HCT116 (cell line): Measurements from ENCODE around the gene SUSD6. TPM values are rescaled to one million over a fixed set of nuclear protein-coding genes. Genes with fewer than 3 reads are reported as not detected.

ENCODE experiments used
- ATAC-seq: fragments of 200-7000 bp; cut with Tn5 transposase; 2 replicates; pipeline ENCODE4 v1.9.1; 2020; ENCODE audit warnings: mild to moderate bottlenecking, moderate library complexity
- BruUV-seq: library from RNA; stranded (reverse); fragments of 400-500 nt; replicated peaks from 2 replicates; lab custom pipeline; 2021; lab: Mats Ljungman, UMichigan
- CTCF ChIA-PET: fragments of 300-600 bp; sonication (Branson Sonifier 250); formaldehyde crosslinking; loops from one replicate; lab custom pipeline; 2021; ENCODE audit warnings: antibody characterized with exemption; lab: Charles Lee
- POLR2A ChIA-PET: fragments of 300-600, 350-600 bp; sonication (Branson Sonifier 250); formaldehyde crosslinking; loops from one replicate; lab custom pipeline; 2021; ENCODE audit warnings: antibody characterized with exemption; lab: Charles Lee
- RAD21 ChIA-PET, 2 experiments: fragments of 300-600 bp; sonication (Branson Sonifier 250); formaldehyde crosslinking; loops; one replicate each; lab custom pipeline; 2023; ENCODE audit warnings: low total read pairs in 2 of 2; ENCODE audit not compliant: uncharacterized antibody in 2 of 2, unreplicated experiment in 2 of 2, low non-redundant PET in 1 of 2; lab: Charles Lee
- DNase-seq: peaks from one replicate; pipeline ENCODE4 v3.0.0-alpha.2; 2010; ENCODE audit warnings: low read depth, low spot score
- H2AFZ ChIP-seq: fragments of 200-600 bp; shearing (Covaris generic), sonication (generic); 2 replicates; pipeline ENCODE4 v1.6.1; 2017; ENCODE audit warnings: low read depth, mixed run types, mixed read lengths, antibody characterized with exemption, low read length; ENCODE audit not compliant: poor library complexity, severe bottlenecking
- H3K27ac ChIP-seq: 2 replicates; pipeline ENCODE4 v1.5.1; 2012; ENCODE audit warnings: low read depth, low read length
- H3K27me3 ChIP-seq: fragments of 200-600 bp; sonication (generic); 2 replicates; pipeline ENCODE4 v1.6.1; 2016; ENCODE audit warnings: mixed run types, low read length, mixed read lengths; ENCODE audit not compliant: insufficient read depth
- H3K36me3 ChIP-seq, 2 experiments: fragments of 200-500 bp in 1 of 2; fragments of 200-600 bp in 1 of 2; sonication (Bioruptor generic) in 1 of 2; sonication (generic) in 1 of 2; 2 replicates each; pipeline versions ENCODE4 v1.5.1 to v1.6.1; 2014 to 2016; ENCODE audit warnings: low read length in 2 of 2, inconsistent platforms in 1 of 2, mixed read lengths in 1 of 2, mixed run types in 1 of 2; ENCODE audit not compliant: insufficient read depth in 2 of 2, control insufficient read depth in 1 of 2
- H3K4me1 ChIP-seq, 2 experiments: fragments of 200-600 bp in 1 of 2; sonication (generic) in 1 of 2; 2 replicates each; pipeline versions ENCODE4 v1.5.1 to v1.6.1; 2012 to 2017; ENCODE audit warnings: low read length in 2 of 2, inconsistent platforms in 1 of 2, mild to moderate bottlenecking in 1 of 2, mixed read lengths in 1 of 2, mixed run types in 1 of 2, moderate library complexity in 1 of 2; ENCODE audit not compliant: insufficient read depth in 2 of 2, control insufficient read depth in 1 of 2
- H3K4me2 ChIP-seq: fragments of 200-600 bp; sonication (generic); 2 replicates; pipeline ENCODE4 v1.6.1; 2017; ENCODE audit warnings: mixed run types, low read length, mixed read lengths
- H3K4me3 ChIP-seq, 2 experiments: fragments of 200-600 bp in 1 of 2; sonication (generic) in 1 of 2; replicated peaks in 1 of 2; 2 replicates each; pipeline ENCODE4 v1.5.1; 2011 to 2016; ENCODE audit warnings: low read length in 2 of 2, control low read depth in 1 of 2, low read depth in 1 of 2, mild to moderate bottlenecking in 1 of 2, mixed read lengths in 1 of 2, mixed run types in 1 of 2
- H3K79me2 ChIP-seq: fragments of 200-600 bp; sonication (generic); 2 replicates; pipeline ENCODE4 v1.6.1; 2017; ENCODE audit warnings: mild to moderate bottlenecking, mixed run types, low read length, moderate library complexity, mixed read lengths; ENCODE audit not compliant: insufficient read depth
- H3K9ac ChIP-seq: fragments of 200-600 bp; sonication (generic); 2 replicates; pipeline ENCODE4 v1.6.1; 2016; ENCODE audit warnings: low read length, mixed read lengths
- H3K9me2 ChIP-seq: fragments of 200-600 bp; sonication (generic), shearing (Covaris generic); 2 replicates; pipeline ENCODE4 v1.6.1; 2017; ENCODE audit warnings: mixed run types, mild to moderate bottlenecking, moderate library complexity; ENCODE audit not compliant: insufficient read depth
- H3K9me3 ChIP-seq, 2 experiments: fragments of 200-500 bp in 1 of 2; fragments of 200-600 bp in 1 of 2; sonication (Bioruptor generic) in 1 of 2; sonication (generic) in 1 of 2; 2 replicates each; pipeline ENCODE4 v1.6.1; 2014 to 2017; ENCODE audit warnings: low read length in 2 of 2, mixed read lengths in 2 of 2, inconsistent platforms in 1 of 2, low read depth in 1 of 2, mild to moderate bottlenecking in 1 of 2, mixed run types in 1 of 2, moderate library complexity in 1 of 2; ENCODE audit not compliant: control insufficient read depth in 1 of 2, insufficient read depth in 1 of 2
- H4K20me1 ChIP-seq: fragments of 200-600 bp; sonication (generic), shearing (Covaris generic); 2 replicates; pipeline ENCODE4 v1.6.1; 2017; ENCODE audit warnings: mixed run types, mild to moderate bottlenecking, moderate library complexity; ENCODE audit not compliant: insufficient read depth
- CBX3 ChIP-seq: IDR thresholded peaks from 2 replicates; pipeline ENCODE4 v1.6.1; 2012; ENCODE audit warnings: low read depth
- EGR1 ChIP-seq: IDR thresholded peaks from 2 replicates; pipeline ENCODE4 v1.6.1; 2012; ENCODE audit warnings: low read depth
- ELF1 ChIP-seq: IDR thresholded peaks from 2 replicates; pipeline ENCODE4 v1.6.1; 2012; ENCODE audit warnings: low read depth, borderline replicate concordance
- EZH2 ChIP-seq: fragments of 200-600 bp; sonication (generic); IDR thresholded peaks from 2 replicates; pipeline ENCODE4 v1.6.1; 2017; ENCODE audit warnings: antibody characterized with exemption, mixed run types
- EZH2phosphoT487 ChIP-seq: fragments of 200-600 bp; IDR thresholded peaks from 2 replicates; pipeline ENCODE4 v1.6.1; 2018; ENCODE audit warnings: antibody characterized with exemption, borderline replicate concordance
- FOSL1 ChIP-seq: IDR thresholded peaks from 2 replicates; pipeline ENCODE4 v1.6.1; 2012; ENCODE audit warnings: low read depth
- JUND ChIP-seq: IDR thresholded peaks from 2 replicates; pipeline ENCODE4 v1.6.1; 2012
- POLR2AphosphoS5 ChIP-seq: IDR thresholded peaks from 2 replicates; pipeline ENCODE4 v1.6.1; 2011; ENCODE audit warnings: mild to moderate bottlenecking, low read depth, low read length, moderate library complexity
- SP1 ChIP-seq: IDR thresholded peaks from 2 replicates; pipeline ENCODE4 v1.6.1; 2012; ENCODE audit warnings: low read depth
- TCF7L2 ChIP-seq: IDR thresholded peaks from 2 replicates; pipeline ENCODE4 v1.7.0; 2011; ENCODE audit warnings: borderline replicate concordance, inconsistent platforms; ENCODE audit not compliant: insufficient read depth, insufficient read length; ENCODE audit errors: extremely low read depth
- YY1 ChIP-seq: IDR thresholded peaks from 2 replicates; pipeline ENCODE4 v1.6.1; 2011; ENCODE audit warnings: low read length, low read depth, moderate library complexity, mild to moderate bottlenecking; ENCODE audit not compliant: insufficient replicate concordance; ENCODE audit errors: extremely low read depth
- ZBTB33 ChIP-seq: IDR thresholded peaks from 2 replicates; pipeline ENCODE4 v1.6.1; 2011; ENCODE audit warnings: mild to moderate bottlenecking, low read length, moderate library complexity; ENCODE audit not compliant: insufficient replicate concordance; ENCODE audit errors: extremely low read depth
- ZFX ChIP-seq: fragments of 450-650 bp; IDR thresholded peaks from 2 replicates; pipeline ENCODE4 v1.6.1; 2017
- ZNF274 ChIP-seq: fragments of 200-500 bp; sonication (Bioruptor generic); IDR thresholded peaks from 2 replicates; pipeline ENCODE4 v1.6.1; 2014; ENCODE audit warnings: mild to moderate bottlenecking, low read depth, low read length, inconsistent platforms
- intact Hi-C: fragments of 100-400 bp; cut with micrococcal nuclease; formaldehyde crosslinking; loops from 2 replicates; pipeline ENCODE4 v1.10.0; 2022
- total RNA-seq: library from RNA; stranded (reverse); gene quantifications from one replicate; pipeline ENCODE4 v1.2.1, GENCODE V29; 2021; ENCODE audit not compliant: unreplicated experiment
- TF ChIP-seq, protein P1 (sequence below), 3 experiments: fragments of 200-600 bp in 1 of 3; sonication (generic) in 1 of 3; IDR thresholded peaks in 2 of 3; conservative IDR thresholded peaks in 1 of 3; 2 replicates each; pipeline ENCODE4 v1.5.1; 2012 to 2017; ENCODE audit warnings: low read depth in 2 of 3, low read length in 2 of 3, antibody characterized with exemption in 1 of 3, borderline replicate concordance in 1 of 3, control low read depth in 1 of 3, mild to moderate bottlenecking in 1 of 3, mixed read lengths in 1 of 3, mixed run types in 1 of 3, moderate library complexity in 1 of 3; ENCODE audit not compliant: insufficient read depth in 1 of 3
- TF ChIP-seq, protein P2 (sequence below): IDR thresholded peaks from 2 replicates; pipeline ENCODE4 v1.6.1; 2012

SUSD6 gene
- total RNA-seq, 1 experiment from 2014 or later = 6.4 TPM

DNA sequence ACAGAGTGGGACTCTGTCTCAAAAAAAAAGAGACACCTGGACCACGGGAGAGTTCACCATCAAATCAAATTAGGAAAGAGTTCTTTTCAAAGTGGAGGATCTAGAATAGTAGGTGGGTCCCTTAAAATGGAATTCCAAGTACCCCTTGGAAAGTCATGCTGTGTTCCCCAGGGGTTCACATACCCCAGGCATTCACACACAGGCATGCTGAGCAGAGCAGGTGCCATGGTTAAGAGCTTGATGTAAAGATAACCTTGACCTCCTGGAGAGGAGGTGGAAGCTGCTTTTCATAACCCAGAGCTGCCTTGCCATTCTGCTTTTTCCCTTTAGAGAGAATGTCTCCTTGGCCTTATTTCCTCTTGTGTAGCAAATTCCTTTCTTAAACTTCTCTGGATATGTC is 141.4 kb downstream of the SUSD6 start:
- BruUV-seq = no TSS peak

More for the DNA sequence above, 141.4 kb downstream of the SUSD6 start:
- Histone ChIP-seq H3K9me2 (no peaks in the 10 kb centered on the region), H3K9me3 (no peaks in the 10 kb centered on the region), H3K79me2 (no peaks in the 10 kb centered on the region), H3K27ac (no peak overlapping the region), H3K4me2 (no peak overlapping the region), H3K4me3 (no peak overlapping the region), H4K20me1 (no peaks in the 10 kb centered on the region), H2AFZ (no peak overlapping the region), H3K27me3 (no peaks in the 10 kb centered on the region), H3K36me3 (no peaks in the 10 kb centered on the region), H3K9ac (no peak overlapping the region), H3K4me1 (no peaks in the 10 kb centered on the region)
- ATAC-seq (no peak), DNase-seq (no peak)
- ChIA-PET RAD21 (no interaction called here), POLR2A (no interaction called here), CTCF (no interaction called here)
- intact Hi-C loops = no loop called here
- no peak for TF ChIP-seq EZH2
- TF ChIP-seq, protein P1, sequence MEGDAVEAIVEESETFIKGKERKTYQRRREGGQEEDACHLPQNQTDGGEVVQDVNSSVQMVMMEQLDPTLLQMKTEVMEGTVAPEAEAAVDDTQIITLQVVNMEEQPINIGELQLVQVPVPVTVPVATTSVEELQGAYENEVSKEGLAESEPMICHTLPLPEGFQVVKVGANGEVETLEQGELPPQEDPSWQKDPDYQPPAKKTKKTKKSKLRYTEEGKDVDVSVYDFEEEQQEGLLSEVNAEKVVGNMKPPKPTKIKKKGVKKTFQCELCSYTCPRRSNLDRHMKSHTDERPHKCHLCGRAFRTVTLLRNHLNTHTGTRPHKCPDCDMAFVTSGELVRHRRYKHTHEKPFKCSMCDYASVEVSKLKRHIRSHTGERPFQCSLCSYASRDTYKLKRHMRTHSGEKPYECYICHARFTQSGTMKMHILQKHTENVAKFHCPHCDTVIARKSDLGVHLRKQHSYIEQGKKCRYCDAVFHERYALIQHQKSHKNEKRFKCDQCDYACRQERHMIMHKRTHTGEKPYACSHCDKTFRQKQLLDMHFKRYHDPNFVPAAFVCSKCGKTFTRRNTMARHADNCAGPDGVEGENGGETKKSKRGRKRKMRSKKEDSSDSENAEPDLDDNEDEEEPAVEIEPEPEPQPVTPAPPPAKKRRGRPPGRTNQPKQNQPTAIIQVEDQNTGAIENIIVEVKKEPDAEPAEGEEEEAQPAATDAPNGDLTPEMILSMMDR (IDR thresholded peaks at IDR 0.05 in 2 of 3, conservative IDR thresholded peaks at IDR 0.05 in 1 of 3; ENCODE audit: borderline replicate concordance in 1 of 3, insufficient read depth in 1 of 3, low read depth in 2 of 3, low read length in 2 of 3) = no peak
- TF ChIP-seq ZBTB33 = no peak
- no peak for TF ChIP-seq JUND
- TF ChIP-seq ZNF274 = no peak
- TF ChIP-seq POLR2AphosphoS5 = no peak
- no peak for TF ChIP-seq ELF1
- no peak for TF ChIP-seq YY1
- TF ChIP-seq, protein P2, sequence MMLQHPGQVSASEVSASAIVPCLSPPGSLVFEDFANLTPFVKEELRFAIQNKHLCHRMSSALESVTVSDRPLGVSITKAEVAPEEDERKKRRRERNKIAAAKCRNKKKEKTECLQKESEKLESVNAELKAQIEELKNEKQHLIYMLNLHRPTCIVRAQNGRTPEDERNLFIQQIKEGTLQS = no peak
- TF ChIP-seq ZFX = no peak
- no peak for TF ChIP-seq EZH2phosphoT487
- TF ChIP-seq FOSL1 = no peak
- no peak for TF ChIP-seq EGR1
- no peak for TF ChIP-seq CBX3
- TF ChIP-seq TCF7L2 = no peak
- no peak for TF ChIP-seq SP1
